Motor neuron (in vitro differentiated cells): ENCODE data around the gene VSIG2. TPM values are rescaled to one million over a fixed set of nuclear protein-coding genes. Genes with fewer than 3 reads are reported as not detected.
"Not testable (repeated sequence)": the region's sequence is repeated elsewhere in the genome, so short reads cannot be mapped to it uniquely, and the experiment has no call there.

Experiments
- ATAC-seq, 8 experiments: fragments of 200-7000 bp; cut with Tn5 transposase; replicated peaks in 6 of 8; 2 replicates each; pipeline ENCODE4 v1.8.0; 2021; ENCODE audit warnings: mild to moderate bottlenecking in 8 of 8, moderate library complexity in 8 of 8
- H3K27ac ChIP-seq, 2 donors: fragments of 250-450 bp; sonication (Bioruptor Pico); 2 replicates each; pipeline ENCODE4 v1.9.0; 2021; ENCODE audit warnings: antibody characterized with exemption in 2 of 2, mild to moderate bottlenecking in 2 of 2, moderate library complexity in 1 of 2
- H3K4me1 ChIP-seq, 2 donors: fragments of 250-450 bp; sonication (Bioruptor Pico); replicated peaks in 1 of 2; 2 replicates each; pipeline ENCODE4 v1.6.1; 2021; ENCODE audit warnings: antibody characterized with exemption in 2 of 2, mild to moderate bottlenecking in 2 of 2, moderate library complexity in 1 of 2
- H3K4me3 ChIP-seq, 5 donors: fragments of 250-450 bp; sonication (Bioruptor Pico); 2 replicates each; pipeline ENCODE4 v1.9.0; 2021; ENCODE audit warnings: antibody characterized with exemption in 5 of 5, mild to moderate bottlenecking in 5 of 5, moderate library complexity in 4 of 5
- WGBS, 10 experiments: fragments of 450-650 bp; shearing (Covaris generic); methylation state at CpG; one replicate each; pipeline ENCODE4 v1.0.0; 2022; 5-methylcytosine and 5-hydroxymethylcytosine counted together
- in situ Hi-C, 9 experiments: fragments of 400-800 bp; cut with MboI; loops; one replicate each; pipeline ENCODE4 v1.15.0; 2021; ENCODE audit warnings: low sequenced_read_pairs in 9 of 9, low pct_unique_long_range_greater_than_20kb in 2 of 9; ENCODE audit not compliant: unreplicated experiment in 9 of 9
- total RNA-seq, 8 experiments: library from RNA; unstranded; fragments of 300-600 nt; gene quantifications; 2 replicates each; pipeline versions ENCODE4 v1.2.3 to v1.2.4, GENCODE V29; 2022

Gene VSIG2
- total RNA-seq, 8 experiments from 2014 or later = 0.17 to 2.0 (median 0.90) TPM; not detected in 3

DNA sequence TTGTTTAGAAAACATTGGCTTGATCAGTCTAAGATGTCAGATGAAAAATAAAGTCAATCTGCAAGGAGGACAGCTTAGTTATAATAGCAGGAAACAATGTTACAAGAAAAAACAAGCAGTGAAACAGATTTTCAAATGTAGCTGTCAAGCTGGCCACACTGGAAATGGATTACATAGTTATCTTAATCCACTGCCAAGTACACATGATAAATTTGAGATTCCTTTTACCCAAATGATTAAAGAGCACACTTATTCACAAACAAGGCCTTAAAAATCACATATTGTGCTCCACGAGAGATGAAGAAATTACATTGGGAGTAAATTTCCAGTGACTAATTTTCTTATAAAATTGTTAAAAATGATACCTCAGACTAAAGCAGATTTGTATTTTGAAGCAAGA lies 27.5 kb upstream of the VSIG2 start:
- Histone ChIP-seq H3K27ac (no peak overlapping the region), H3K4me3 (no peak overlapping the region), H3K4me1 (no peaks in the 10 kb centered on the region)
- in situ Hi-C loops = no loop called here
- WGBS, 10 experiments = 44 to 100% (median 87%) methylated on average over 1 of the region's 1 CpG; no CpG with 5 or more reads in 2 of the 10 experiments
- no peak for ATAC-seq

DNA sequence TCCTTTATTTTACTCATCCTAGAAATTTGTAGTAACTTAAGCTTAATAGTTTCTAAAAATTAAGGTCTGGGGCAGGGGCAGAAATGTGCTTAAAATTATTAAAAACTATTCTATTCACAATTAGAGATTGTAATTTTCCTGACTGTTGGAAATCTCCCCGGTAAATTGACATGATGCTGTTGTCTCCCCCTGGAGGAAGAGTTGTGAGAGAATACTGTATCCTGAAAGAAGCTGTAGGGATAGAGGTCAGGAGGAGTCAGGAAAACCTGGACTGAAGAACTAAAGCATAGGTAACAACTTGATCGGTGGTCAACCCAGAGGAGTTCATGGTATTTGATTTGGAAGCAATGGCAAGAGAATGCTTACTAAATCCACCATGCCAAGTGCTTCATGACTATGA lies 26.2 kb upstream of the VSIG2 start:
- Histone ChIP-seq H3K4me1 (no peaks in the 10 kb centered on the region), H3K4me3 (no peak overlapping the region), H3K27ac (no peak overlapping the region)
- 72 to 100% (median 100%) methylated on average over 1 to 2 of the region's 2 CpGs for WGBS, 10 experiments
- in situ Hi-C loops = no loop called here
- ATAC-seq = no peak

DNA sequence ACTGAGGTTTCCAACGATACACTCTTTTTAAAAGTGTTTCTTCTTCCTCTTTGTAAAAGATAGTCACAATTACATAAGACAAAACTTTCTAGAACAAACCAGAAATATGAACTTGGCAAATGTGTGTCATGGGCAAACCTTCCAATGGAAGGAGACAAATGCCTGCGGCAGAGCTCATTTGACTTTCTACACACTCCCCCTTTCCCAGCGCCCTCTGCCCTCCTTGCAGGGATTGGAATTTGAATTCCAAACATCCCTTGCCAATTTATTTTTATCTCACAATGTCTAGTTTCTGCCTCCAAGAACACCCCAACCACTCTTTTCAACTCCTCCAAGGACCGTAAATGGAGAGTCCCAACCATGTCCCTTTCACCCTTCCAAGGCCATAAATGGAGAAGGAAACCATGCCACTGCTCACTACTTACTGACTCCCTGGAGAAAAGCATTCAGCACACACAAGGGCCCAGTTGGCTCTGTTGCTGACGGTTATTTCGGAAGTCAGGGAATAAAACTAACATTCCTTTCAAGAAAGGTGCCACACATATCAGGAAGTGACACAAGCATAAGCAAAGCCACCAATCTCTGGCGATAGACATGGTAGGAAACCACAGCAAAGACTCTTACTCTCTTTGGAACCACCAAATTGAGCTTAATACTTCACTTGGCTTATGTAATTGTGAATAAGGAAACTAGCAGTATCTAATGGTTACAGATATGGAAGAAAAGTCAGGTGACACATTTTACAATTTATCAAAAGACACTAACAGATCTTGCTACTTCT lies 25.0 kb upstream of the VSIG2 start:
- in situ Hi-C loops = no loop called here
- Histone ChIP-seq H3K27ac (no peak overlapping the region), H3K4me3 (no peak overlapping the region), H3K4me1 (no peaks in the 10 kb centered on the region)
- ATAC-seq = no peak
- 92 to 100% (median 97%) methylated on average over 1 to 7 of the region's 7 CpGs; no CpG with 5 or more reads in 1 of the 10 experiments for WGBS, 10 experiments

DNA sequence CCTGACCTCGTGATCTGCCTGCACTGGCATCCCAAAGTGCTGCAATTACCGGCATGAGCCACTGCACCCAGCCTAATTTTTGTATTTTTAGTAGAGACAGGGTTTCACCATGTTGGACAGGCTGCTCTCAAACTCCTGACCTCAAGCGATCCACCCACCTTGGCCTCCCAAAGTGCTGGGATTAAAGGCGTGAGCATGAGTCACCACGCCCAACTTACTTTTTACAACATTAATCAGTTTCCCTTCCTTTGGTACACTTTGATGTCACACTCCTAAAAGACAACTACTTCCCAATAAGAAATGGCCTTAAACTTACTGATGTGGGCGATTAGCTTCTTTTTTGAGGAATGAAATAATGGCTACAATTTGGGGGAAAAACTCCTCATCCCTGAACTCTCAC lies 18.9 kb upstream of the VSIG2 start:
- in situ Hi-C loops = loop anchor here in 7 of 9 experiments (25.0 kb wide), 2 partner anchors 109 to 359 kb away; partner anchors contain the start of genes SIAE (in 6 of the 7), SPA17 (in 6 of the 7) and OR8B4 (in 2 of the 7)
- not testable (repeated sequence) for ATAC-seq, H3K4me3 ChIP-seq, H3K27ac ChIP-seq, H3K4me1 ChIP-seq
- WGBS, 10 experiments = 77 to 100% (median 97%) methylated on average over 2 to 6 of the region's 6 CpGs; no CpG with 5 or more reads in 4 of the 10 experiments

DNA sequence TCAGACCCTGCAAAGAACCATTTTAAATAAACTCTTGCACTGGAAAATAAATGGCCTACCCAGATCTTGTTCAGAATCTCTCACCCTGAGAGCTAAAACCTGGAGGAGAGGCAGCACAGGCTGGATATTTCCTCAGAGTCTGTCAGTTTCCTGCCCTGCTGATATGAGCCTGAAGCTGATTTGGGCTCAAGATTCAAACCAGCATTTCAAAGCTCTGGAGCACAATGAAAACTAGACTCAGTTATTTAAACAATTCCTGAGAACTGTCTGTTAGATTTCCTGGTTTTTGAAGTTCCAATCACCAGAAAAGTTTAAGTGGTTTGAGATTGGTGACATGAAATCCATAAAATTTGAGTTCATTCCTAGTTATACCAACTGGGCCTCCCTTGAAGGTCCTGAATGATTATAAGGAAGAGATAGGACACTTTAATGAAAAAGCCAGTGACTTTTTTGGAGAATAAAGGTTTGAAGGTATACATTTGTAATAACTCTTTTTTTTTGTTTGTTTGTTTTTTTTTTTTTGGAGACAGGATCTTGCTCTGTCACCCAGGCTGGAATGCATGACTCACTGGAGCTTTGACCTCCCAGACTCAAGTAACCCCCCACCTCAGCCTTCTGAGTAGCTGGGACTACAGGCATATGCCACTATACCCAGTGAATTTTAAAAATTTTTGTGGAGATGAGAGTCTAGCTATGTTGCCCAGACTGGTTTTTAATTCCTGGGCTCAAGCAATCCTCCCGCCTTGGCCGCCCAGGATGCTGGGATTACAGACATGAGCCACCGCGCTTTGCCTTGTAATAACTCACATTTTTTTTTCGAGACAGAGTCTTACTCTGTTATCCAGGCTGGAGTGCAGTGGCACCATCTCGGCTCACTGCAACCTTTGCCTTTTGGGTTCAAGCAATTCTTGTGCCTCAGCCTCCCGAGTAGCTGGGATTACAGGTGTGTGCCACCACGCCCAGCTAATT lies 18.0 kb upstream of the VSIG2 start:
- Histone ChIP-seq H3K4me3 (no peak overlapping the region), H3K4me1 (no peaks in the 10 kb centered on the region), H3K27ac (no peak overlapping the region)
- ATAC-seq = peak in 1 of 8 experiments; percentile 24
- in situ Hi-C loops = loop anchor here in 7 of 9 experiments (25.0 kb wide), 2 partner anchors 108 to 358 kb away; partner anchors contain the start of genes SIAE (in 6 of the 7), SPA17 (in 6 of the 7) and OR8B4 (in 2 of the 7)
- 93 to 100% (median 97%) methylated on average over 1 to 7 of the region's 8 CpGs; no CpG with 5 or more reads in 2 of the 10 experiments for WGBS, 10 experiments

DNA sequence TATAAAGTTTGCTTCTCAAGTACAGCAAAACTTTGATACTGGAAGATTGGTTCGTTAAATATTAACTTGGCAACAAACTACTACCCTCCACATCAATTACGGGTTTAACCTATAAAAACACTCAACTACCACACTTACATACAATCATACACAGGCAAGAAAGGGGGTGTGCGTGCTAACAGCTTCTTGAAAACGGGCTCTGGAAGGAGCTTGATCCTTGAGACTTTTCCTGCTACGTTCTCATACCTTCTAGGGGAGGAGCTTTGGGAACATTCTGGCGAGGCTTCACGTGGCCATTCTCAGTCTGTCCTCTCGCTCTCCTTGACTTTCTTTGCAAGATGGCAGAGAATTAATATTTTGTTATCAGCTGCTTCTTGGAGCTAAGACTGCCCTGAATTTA lies 16.9 kb upstream of the VSIG2 start:
- Histone ChIP-seq H3K4me3 (no peak overlapping the region), H3K4me1 (no peaks in the 10 kb centered on the region), H3K27ac (no peak overlapping the region)
- WGBS, 10 experiments = 66 to 100% (median 90%) methylated on average over 1 to 8 of the region's 8 CpGs
- ATAC-seq = no peak
- in situ Hi-C loops = loop anchor here in 7 of 9 experiments (25.0 kb wide), 2 partner anchors 107 to 357 kb away; partner anchors contain the start of genes SIAE (in 6 of the 7), SPA17 (in 6 of the 7) and OR8B4 (in 2 of the 7)

DNA sequence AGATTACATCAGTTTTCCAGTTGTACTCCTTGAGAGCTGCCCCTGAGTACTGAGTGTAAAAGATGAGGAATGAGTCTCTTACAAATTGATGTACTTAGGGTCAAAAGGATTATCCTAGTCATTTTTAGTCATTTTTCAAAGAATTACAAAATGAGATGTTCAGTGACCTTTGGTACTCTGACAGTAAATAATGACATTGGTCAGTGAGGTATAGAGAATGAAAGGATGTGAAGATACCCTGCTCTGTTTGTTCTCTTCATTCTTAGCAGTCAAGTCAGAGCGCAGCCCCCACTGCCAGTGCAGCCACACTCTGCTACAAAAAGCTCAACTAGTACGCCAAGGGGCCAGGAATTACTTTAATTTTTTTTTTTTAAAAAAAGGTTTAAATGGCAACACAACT lies 14.1 kb upstream of the VSIG2 start:
- no peak for ATAC-seq
- Histone ChIP-seq H3K4me1 (peaks cover 0 to 6% of the 10 kb centered on the region in 2 donors), H3K27ac (no peak overlapping the region), H3K4me3 (no peak overlapping the region)
- WGBS, 10 experiments = 91 to 100% (median 100%) methylated on average over 1 to 2 of the region's 2 CpGs; no CpG with 5 or more reads in 1 of the 10 experiments
- in situ Hi-C loops = loop anchor here in 7 of 9 experiments (25.0 kb wide), 2 partner anchors 104 to 354 kb away; partner anchors contain the start of genes SIAE (in 6 of the 7), SPA17 (in 6 of the 7) and OR8B4 (in 2 of the 7)

DNA sequence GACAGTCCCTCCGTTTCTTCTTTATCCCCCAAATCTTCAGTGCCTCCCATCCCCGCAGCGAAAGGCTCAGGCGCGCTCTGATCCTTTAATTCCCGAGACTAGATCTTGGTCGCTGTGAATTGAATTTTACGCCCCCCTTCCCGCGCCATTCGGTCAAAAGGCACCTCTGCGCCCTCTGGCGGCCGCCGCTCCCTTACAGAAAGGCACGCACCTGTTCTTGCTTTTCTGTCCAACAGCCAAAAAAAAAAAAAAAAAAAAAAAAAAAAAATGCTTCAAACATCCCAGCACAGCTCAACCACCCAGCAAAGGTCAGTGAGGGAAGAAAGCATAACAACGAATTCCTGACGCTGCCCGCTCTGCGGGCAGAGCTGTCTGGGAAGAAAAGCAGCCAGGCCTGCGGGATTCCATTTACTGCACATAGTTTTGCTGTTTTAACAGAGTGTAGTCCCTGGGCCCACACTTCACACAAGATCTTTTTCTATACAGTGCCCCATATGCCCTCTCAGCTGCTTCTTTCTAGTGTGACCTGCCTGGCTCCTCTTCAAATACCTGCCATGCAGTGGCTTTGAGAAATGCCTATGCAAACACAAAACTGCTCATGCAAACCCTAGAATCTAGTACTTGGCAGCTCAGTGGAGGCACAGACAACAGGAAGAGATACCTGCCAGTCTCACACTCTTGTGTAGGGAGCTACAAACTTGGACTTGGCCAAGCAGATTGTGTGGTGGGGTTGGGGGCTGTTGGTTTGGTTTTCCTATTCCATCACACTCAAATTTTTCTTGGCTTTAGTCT lies 11.3 kb upstream of the VSIG2 start:
- Histone ChIP-seq H3K4me3 (peak overlapping the region; percentile 18 to 33 (median 30)), H3K27ac (no peak overlapping the region), H3K4me1 (peaks cover 5 to 23% of the 10 kb centered on the region in 2 donors)
- in situ Hi-C loops = loop anchor here in 7 of 9 experiments (25.0 kb wide), 2 partner anchors 101 to 351 kb away; partner anchors contain the start of genes SIAE (in 6 of the 7), SPA17 (in 6 of the 7) and OR8B4 (in 2 of the 7)
- 7 to 69% (median 31%) methylated on average over 1 to 14 of the region's 21 CpGs; no CpG with 5 or more reads in 2 of the 10 experiments for WGBS, 10 experiments
- peak in 7 of 8 experiments; percentile 5 to 62 (median 55) for ATAC-seq

DNA sequence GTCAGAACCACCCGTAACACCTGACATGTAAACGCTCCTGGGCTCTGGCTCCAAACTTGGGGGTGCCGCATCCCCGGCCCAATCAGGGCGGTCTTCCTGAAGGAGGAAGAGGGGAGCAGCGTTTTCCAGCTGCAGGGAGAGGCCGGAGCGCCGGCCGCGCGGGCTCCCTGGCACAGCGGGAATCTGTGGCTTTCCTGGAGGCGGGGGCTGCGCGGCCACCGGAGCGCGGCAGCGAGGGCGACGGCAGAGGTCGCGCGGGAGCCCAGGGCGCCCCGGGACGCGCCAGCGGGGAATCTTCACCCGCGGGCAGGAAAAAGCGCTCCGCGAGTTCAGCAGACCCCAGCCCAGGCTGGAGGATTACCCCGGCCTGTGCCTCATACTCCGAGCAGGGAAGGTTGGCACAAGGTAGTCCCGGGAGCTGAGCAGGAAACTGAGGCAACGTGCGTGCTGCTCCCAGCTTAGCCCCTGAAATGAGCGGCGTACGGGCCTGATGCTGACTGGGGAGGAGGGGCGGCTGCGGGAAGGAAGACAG lies 10.6 kb upstream of the VSIG2 start:
- in situ Hi-C loops = loop anchor here in 7 of 9 experiments (25.0 kb wide), 2 partner anchors 100 to 350 kb away; partner anchors contain the start of genes SIAE (in 6 of the 7), SPA17 (in 6 of the 7) and OR8B4 (in 2 of the 7)
- peaks cover 5 to 25% of the 10 kb centered on the region in 2 donors for H3K4me1 ChIP-seq
- peak in 7 of 8 experiments; percentile 3 to 53 (median 40) for ATAC-seq
- H3K27ac ChIP-seq = no peak overlapping the region
- WGBS, 10 experiments = 0 to 40% (median 7%) methylated on average over 1 to 5 of the region's 45 CpGs; no CpG with 5 or more reads in 5 of the 10 experiments
- H3K4me3 ChIP-seq = peak overlapping the region; percentile 18 to 33 (median 30)

DNA sequence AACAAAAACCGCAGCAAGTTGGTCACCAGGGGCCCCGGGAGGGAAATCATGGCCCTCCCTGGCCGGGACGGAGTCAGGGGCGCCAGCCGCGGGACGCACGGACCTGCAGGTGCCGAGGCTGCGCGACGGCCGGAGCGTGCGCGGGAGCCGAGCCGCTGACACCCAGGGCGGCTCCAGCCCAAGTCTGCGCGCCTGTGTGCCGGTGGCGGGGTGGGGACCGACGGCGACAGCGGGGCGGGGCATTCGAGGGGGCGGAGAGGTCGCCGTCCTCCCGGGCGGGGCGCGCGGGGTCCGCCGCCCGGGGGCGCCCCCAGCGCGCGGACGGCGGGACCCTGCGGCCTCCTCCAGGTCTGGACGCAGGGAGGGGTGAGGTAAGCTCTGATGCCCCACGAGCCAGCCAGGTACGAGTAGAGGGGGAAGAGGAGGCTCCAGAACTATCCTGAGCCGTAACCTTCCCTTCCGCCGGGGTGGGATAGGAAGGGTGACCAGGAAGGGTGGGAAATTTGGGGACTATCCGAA lies 10.1 kb upstream of the VSIG2 start, which contains the start of gene ESAM:
Gene ESAM, minus strand, starts transcription at position 186 of the 519 bp plus-strand sequence. Its CDS starts 136 bp downstream, at position 50.
- WGBS, 10 experiments = 5% methylated on average over 4 of the region's 55 CpGs; no CpG with 5 or more reads in 9 of the 10 experiments
- in situ Hi-C loops = loop anchor here in 7 of 9 experiments (25.0 kb wide), 2 partner anchors 100 to 350 kb away; partner anchors contain the start of genes SIAE (in 6 of the 7), SPA17 (in 6 of the 7) and OR8B4 (in 2 of the 7)
- Histone ChIP-seq H3K4me3 (peak within 1 kb of the TSS; percentile 18 to 33 (median 30)), H3K4me1 (peaks cover 5 to 25% of the 10 kb centered on the region in 2 donors), H3K27ac (no peak within 1 kb of the TSS)
- ATAC-seq = peak; percentile 6 to 39 (median 18)
